GM12878 (cell line): ENCODE measurements around the gene TEX264.

Source experiments
- EZH2 ChIP-seq: IDR thresholded peaks from 2 replicates; pipeline ENCODE4 v1.6.1; 2012; ENCODE audit warnings: low read depth, mild to moderate bottlenecking, control low read depth, inconsistent platforms, low read length, borderline replicate concordance; ENCODE audit not compliant: control insufficient read depth
- MEF2A ChIP-seq: IDR thresholded peaks from 2 replicates; pipeline ENCODE4 v1.6.1; 2011; ENCODE audit warnings: low read depth, mild to moderate bottlenecking, low read length, moderate library complexity; ENCODE audit not compliant: insufficient read depth
- NFIC ChIP-seq: IDR thresholded peaks from 2 replicates; pipeline ENCODE4 v1.6.1; 2012; ENCODE audit warnings: low read depth, mild to moderate bottlenecking, inconsistent platforms, low read length, moderate library complexity
- NFYA ChIP-seq: IDR thresholded peaks from 2 replicates; pipeline ENCODE4 v1.6.1; 2011; ENCODE audit warnings: low read depth, mild to moderate bottlenecking, low read length, improper control_type of control experiment, borderline replicate concordance
- PML ChIP-seq: IDR thresholded peaks from 2 replicates; pipeline ENCODE4 v1.6.1; 2012; ENCODE audit warnings: low read length, inconsistent platforms
- RFX5 ChIP-seq: IDR thresholded peaks from 2 replicates; pipeline ENCODE4 v1.6.1; 2011; ENCODE audit warnings: low read depth, low read length, improper control_type of control experiment
- TF ChIP-seq, protein P1 (sequence below): IDR thresholded peaks from 2 replicates; pipeline ENCODE4 v1.6.1; 2012; ENCODE audit warnings: low read depth, low read length, improper control_type of control experiment
- TF ChIP-seq, protein P2 (sequence below), 3 experiments: IDR thresholded peaks in 2 of 3; conservative IDR thresholded peaks in 1 of 3; 2 replicates each; pipeline ENCODE4 v1.5.1; 2011; ENCODE audit warnings: low read depth in 3 of 3, low read length in 3 of 3, mild to moderate bottlenecking in 3 of 3, control low read depth in 2 of 3, moderate library complexity in 2 of 3, inconsistent platforms in 1 of 3, mixed read lengths in 1 of 3; ENCODE audit not compliant: control insufficient read depth in 2 of 3, insufficient read depth in 1 of 3; ENCODE audit errors: extremely low read depth in 1 of 3

DNA sequence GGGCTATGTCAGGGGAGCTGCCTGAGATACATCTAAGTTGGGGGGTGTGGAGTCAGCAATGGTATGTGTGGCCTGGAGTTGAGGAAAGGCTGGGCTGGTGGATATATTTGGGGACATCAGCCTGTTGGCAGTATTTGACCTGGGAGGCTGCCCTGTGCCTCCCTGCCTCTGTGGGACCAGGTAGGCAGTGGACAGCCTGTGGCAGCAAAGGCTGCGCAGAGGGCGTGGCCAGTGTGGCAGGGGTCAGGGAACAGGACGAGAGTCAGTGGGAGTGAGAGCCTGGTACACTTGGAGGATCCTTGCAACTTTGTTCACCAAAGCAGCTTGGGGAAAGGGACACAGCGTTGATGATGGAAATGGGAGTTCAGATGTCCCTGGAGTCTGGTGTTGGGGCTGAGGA lies 15.0 kb downstream of the TEX264 start:
- TF ChIP-seq NFIC = no peak
- TF ChIP-seq, protein P1, sequence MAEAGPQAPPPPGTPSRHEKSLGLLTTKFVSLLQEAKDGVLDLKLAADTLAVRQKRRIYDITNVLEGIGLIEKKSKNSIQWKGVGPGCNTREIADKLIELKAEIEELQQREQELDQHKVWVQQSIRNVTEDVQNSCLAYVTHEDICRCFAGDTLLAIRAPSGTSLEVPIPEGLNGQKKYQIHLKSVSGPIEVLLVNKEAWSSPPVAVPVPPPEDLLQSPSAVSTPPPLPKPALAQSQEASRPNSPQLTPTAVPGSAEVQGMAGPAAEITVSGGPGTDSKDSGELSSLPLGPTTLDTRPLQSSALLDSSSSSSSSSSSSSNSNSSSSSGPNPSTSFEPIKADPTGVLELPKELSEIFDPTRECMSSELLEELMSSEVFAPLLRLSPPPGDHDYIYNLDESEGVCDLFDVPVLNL = no peak
- TF ChIP-seq PML = no peak
- no peak for TF ChIP-seq MEF2A
- no peak for TF ChIP-seq RFX5
- no peak for TF ChIP-seq EZH2
- TF ChIP-seq, protein P2, sequence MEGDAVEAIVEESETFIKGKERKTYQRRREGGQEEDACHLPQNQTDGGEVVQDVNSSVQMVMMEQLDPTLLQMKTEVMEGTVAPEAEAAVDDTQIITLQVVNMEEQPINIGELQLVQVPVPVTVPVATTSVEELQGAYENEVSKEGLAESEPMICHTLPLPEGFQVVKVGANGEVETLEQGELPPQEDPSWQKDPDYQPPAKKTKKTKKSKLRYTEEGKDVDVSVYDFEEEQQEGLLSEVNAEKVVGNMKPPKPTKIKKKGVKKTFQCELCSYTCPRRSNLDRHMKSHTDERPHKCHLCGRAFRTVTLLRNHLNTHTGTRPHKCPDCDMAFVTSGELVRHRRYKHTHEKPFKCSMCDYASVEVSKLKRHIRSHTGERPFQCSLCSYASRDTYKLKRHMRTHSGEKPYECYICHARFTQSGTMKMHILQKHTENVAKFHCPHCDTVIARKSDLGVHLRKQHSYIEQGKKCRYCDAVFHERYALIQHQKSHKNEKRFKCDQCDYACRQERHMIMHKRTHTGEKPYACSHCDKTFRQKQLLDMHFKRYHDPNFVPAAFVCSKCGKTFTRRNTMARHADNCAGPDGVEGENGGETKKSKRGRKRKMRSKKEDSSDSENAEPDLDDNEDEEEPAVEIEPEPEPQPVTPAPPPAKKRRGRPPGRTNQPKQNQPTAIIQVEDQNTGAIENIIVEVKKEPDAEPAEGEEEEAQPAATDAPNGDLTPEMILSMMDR (IDR thresholded peaks at IDR 0.05 in 2 of 3, conservative IDR thresholded peaks at IDR 0.05 in 1 of 3; ENCODE audit: control insufficient read depth in 2 of 3, extremely low read depth in 1 of 3, insufficient read depth in 1 of 3, low read depth in 3 of 3, low read length in 3 of 3) = no peak
- TF ChIP-seq NFYA = no peak
